HG03135 (cell line): ENCODE data around the gene STMP1.
"Not testable (repeated sequence)": the region's sequence is repeated elsewhere in the genome, so short reads cannot be mapped to it uniquely, and the experiment has no call there.

ENCODE experiments used
- ATAC-seq: cut with Tn5 transposase; IDR thresholded peaks from one replicate; pipeline ENCODE4 v1.9.1; 2021; ENCODE audit warnings: mild to moderate bottlenecking, moderate library complexity; ENCODE audit not compliant: unreplicated experiment

Gene STMP1

DNA sequence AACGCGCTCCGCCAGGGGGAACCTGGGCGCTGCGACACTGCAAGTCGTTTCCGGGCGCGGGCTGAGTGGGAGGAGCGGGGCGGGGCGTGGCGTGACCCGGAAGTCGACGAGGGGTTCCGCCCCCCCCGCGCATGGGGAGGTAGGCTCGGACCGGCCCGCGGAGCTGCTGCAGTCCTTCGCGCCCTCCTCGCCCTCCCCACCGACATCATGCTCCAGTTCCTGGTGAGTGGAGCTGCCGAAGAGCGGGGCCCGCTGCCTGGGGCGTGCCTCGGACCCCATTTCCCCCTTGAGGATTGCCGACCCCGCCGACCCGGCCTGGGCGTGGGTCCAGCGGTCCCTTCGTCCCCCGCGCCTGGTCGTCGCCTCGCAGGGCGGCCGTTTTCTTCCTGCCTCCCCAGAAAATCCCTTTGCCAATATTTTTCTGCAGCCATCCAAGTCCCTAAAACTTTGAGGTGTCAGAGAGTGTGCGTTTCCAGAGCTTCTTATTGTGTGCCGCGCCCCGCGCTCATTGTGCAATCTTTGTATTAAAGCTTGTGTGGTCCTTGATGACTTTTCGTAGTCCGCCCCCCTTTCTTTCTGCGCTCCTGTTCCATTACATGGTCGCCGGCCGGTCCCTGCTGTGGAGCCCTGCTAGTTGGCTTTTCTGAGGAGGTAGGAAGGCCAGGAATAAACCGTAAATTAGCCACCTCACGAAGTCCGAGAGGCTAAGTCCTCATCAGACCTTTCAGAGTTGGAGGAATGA lies at the start of gene STMP1:
STMP1 (plus strand) TSS at position 142 of the 742 bp plus-strand sequence.
- peak; percentile 96 for ATAC-seq

DNA sequence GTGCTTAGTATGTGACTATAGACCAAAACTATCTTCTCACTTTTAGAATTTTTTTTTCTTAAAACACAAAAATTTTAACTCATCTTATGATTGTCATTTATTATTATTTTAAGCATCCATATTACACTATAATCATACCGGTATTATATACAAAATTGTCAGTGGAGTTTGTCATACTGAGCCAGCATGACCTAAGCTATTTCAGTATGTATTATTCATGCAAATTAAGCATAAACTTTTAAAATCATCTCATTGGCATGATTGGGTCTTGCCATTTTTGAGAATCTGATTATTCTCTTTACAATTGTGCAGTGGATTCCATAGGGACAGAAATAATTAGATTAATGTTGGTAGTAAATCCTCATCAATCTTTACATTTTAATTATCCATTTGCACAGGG lies 46.2 kb upstream of the STMP1 start:
- ATAC-seq: no peak

DNA sequence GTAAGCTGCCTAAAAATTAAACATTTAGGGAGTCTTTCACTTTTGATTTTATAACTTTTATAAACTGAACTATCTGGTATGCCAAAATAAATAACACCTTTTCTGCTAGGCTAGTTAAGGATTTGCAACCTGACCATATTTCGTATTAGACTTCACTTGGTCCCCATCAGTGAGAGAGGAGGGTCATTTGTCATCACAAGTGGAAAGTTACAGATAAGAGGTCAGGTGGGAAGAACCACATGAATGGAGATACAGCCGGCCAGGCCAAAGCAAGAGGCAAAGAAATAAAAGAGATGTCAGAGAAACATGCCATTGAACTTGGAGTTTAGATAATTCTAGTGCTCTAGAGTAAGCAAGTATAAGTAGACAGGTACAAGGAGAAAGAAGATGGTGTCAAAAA lies 44.5 kb upstream of the STMP1 start:
- no peak for ATAC-seq

DNA sequence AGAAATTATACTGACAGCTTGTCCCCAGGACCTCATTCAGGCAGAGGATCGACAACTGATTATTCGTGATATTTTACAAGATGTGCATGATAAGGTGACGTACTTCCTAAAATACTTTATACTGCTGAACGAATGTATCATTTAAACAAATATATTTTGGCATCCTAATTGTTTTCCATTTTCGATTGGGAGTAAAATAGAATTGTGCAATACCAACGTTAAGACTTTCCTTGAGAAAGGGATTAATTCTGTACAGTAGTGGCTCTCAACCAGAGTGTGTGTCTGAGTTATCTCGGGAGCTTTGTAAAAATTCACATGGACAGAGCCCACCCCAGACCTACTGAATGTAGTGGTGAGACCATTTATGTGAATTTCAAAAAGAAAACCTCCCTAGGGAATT lies 43.8 kb upstream of the STMP1 start:
- ATAC-seq: no peak

DNA sequence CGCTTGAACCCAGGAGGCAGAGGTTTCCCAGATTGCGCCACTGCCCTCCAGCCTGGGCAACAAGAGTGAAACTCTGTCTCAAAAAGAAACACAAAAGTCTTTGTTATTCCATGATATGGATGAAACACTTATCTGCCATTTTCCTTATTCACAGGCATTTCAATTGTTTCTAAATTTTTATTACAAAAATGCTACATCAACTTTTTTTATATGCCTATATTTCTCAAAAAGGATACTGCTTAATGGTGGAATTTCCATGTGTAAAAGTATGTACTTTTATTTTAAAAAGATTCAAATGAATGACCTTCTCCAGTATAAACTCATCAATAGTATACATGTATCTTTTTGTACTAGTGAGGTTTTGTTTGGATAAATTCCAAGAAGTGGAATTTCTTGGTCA lies 41.9 kb upstream of the STMP1 start:
- no peak for ATAC-seq

DNA sequence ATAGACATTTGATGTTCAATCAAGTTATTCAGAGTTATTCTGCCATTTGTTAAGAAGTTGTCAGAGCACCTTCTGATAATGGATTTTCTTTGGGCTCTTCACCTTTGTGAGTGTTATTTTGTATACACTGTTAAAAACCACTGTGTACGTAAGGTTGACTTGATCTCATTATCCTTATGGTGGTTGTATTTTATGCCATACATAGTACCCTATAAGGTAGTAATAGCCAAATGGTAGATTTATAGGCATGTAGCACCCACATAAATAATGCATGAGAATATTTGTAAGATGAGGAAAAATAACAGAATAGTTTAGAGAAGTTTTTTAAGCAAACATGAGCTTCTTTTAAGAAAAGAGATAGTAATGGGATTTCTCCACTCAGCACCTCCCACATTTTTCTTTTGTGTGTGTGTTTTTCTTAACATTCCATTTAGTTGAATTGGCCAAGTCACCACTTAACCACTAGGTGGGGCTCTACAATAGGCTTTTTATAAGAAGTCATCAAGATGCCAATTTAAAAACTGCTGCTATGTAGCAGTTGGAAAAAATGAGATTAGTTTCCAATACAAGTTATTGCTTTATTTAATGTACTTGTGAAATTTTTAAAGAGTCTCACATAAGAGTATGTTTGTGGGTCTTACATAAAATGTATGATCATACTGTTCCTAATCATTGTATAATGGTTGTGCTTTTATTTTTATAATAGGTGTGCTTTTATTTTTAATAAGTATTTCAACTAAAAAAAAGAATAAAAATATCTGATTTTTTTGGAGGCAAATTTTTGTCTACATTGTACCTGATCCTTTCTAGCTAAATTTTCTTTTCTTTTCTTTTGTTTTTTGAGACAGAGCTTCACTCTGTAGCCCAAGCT lies 41.1 kb upstream of the STMP1 start:
- no peak for ATAC-seq

DNA sequence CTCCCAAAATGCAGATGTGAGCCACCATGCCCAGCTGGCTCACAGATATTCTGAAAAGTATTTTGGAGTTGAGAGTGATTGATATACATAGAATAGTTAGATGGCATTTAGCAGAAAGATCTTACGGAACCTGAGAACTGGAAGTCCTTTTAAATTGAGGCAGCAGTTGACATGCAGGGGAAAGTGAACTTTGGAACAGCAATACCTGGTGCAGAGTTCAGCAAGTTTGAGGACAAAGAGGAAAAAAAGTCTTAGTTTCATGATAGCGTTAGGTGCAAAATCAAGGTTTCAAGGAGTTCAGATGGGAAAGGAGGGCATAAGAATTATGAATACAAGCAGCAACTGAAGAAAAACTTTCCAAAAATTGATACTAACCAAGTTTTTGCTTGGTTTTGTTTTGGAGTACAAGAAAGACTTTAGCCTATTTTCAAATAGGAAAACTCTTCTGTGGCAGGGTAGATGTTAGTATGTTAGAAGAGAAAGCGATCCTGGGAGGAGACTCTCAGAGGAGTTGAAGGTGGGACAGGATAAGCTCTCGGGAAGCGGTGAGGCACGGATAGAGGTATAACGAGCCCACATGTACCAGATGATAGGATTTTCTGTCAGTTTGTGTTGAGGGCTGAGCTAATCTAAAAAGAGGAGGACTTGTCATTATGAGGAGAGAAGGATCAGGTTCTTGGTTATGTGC lies 28.0 kb upstream of the STMP1 start:
- ATAC-seq: no peak

DNA sequence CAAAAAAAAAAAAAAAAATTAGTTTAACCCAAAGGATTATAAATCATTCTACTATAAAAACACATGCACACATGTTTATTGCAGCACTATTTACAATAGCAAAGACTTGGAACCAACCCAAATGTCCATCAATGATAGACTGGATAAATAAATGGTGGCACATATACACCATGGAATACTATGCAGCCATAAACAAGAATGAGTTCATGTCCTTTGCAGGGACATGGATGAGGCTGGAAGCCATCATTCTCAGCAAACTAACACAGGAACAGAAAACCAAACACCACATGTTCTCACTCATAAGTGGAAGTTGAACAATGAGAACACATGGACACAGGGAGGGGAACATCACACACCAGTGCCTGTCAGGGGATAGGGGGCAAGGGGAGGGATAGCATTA lies 22.6 kb upstream of the STMP1 start:
- ATAC-seq: not testable (repeated sequence)

DNA sequence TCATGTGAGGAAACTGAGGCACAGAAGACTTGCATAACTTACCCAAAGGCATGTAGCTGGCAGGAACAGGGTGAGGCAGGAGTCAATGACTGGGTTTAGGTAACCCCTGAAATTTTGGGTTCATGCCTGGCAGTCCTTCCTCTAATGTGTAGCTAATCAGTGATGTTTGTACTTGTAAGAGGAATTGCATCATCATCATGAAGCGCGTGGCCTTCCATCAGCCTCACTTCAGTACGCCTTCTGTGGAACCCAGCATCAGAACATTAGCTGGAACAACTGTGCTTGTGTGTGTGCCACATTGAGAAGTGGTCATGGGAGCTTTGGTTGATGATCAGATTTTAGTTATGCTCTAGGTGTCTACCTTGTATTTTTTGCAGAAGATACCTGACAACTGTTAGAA lies 18.2 kb upstream of the STMP1 start:
- no peak for ATAC-seq

DNA sequence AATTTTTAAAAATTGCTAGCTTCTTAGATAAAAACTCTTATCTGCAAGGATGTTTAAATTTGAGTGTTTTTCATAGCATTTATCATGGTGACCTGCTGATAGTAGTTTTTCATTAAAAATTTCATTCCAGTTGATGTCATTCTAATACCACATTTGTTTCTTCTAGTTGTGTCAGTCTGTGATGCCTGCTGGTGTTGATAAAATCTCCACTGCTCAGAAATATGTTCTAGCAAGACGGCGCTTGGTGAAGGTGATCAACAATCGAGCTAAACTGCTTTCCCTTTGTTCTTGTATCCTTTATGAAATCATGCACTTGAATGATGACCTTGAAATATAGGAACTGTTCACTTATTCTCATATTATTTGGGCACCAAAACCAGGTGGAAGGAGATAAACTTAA lies 17.6 kb upstream of the STMP1 start:
- ATAC-seq: no peak

DNA sequence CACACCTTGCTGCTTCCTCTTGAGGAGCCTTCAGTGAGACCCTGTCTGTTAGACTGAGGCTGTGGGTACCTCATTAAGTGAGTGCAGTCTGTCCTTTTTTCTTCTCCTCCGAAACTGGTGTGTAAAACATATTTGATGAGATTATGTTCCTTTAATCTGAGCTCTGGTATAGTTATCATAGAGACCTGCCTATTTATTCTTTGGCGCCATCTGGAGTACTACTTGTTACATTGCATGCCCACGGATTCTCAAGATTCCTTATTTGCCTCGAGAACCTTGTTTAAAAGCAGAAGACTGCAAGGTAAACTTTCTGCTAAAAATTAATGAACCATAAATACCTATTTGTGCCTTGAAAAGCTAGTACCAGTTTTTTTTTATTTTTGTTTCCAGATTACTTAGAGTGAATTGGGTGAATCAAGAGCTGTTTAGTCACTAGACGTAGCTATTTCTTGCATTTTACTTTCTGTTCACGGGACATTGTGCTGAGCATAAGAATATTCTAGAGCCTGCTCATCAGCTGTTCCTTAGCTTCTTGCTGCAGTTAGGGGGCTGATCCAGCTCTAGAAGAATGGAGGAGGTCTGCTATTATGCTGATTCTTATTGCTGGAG lies 16.9 kb upstream of the STMP1 start:
- no peak for ATAC-seq

DNA sequence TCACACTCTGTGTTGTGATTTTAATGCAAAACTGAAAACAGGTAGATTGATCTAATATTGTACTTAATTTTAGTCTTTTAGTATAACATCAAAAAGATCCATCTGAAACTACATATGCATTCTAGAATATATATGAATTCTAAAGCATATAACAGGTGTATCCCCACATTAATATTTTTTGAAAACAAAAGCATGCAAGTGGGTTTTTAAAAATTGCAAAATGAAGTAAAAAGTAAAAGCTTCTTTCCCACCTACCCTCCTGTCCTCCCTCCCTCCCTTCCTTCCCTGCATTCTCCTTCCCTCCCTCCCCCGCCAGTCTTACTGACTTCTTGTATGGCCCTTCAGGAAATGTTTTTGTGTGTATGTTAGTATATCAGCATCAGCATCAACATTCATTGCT lies 14.6 kb upstream of the STMP1 start:
- no peak for ATAC-seq

DNA sequence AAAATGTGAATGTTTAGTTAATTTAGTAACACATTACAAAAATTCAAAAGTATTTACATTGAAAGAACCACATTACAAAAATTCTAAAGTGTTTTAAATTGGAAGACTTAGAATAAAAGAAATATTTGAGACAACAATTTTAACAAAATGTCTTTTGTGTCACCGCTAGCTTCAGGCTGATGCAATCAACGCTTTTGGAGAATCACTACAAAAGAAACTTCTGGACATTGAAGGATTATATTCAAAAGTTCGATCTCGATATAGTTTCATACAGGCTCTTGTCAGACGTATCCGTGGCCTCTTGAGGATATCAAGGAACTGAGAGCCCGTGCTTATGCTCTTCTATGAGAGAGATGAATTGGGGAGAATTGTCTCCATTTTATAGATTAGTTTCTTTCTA lies 14.1 kb upstream of the STMP1 start:
- no peak for ATAC-seq

DNA sequence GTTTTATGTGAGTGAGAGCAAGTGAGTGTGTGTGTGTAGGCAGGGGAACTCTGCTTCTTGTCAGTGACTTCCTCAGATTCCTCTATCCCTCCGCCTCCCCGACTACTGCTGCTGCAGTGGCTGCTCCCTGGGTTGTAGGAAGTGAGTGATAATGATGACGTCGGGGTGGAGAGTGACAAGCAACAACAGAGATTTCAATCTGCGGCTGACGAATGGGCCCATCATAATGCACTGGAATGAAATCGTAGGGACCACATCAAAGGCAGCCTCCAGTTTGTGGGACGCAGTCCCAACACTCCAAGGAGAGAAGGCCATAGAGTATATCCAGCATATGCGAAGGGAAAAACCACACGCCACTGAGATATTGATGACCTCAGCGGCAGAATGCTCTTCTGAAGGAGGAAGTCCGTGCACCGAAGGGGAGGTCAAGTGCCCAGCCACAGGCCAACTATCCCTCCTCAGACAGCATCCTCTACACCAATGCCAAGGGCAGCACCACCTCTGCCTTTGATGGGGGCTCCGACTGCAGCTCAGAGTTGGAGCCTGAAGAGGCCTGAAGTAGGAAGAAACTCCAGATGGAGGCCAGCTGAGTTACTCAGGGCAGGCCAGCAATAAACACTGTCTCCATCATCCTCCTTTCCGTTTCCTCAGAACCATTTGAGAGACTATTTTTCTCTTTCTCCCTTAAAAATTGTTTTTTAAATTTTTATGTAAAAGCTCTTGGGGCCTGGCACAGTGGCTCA lies 11.3 kb upstream of the STMP1 start:
- no peak for ATAC-seq

DNA sequence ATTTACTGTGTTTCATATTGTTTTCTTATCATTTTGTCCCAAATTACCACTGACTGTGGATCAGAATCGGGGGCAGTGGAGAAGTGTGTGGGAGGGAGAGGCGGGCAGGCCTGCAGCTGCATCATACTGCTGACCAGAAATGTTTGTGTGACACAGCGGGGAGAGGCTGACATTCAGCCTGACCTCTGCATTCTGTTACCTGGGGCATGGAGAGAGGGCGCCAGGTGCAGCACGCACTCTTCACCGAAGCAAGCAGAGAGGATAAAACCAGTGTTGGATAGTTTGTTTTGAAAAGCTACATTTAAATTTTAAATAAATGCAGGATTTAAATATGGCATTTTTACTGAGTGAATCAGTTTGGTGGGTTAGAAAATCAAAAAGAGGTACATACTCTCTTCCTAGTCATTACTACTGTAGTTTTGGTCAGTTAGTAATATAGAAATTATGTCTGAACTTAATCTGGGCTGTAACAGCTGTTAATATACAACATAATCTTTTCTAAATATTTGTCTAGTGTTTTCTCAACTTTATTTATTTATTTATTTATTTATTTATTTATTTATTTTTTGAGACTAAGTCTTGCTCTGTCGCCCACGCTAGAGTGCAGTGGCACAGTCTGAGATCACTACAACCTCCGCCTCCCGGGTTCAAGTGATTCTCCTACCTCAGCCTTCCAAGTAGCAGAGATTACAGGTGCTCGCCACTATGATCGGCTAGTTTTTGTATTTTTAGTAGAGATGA lies 8.8 kb upstream of the STMP1 start:
- no peak for ATAC-seq

DNA sequence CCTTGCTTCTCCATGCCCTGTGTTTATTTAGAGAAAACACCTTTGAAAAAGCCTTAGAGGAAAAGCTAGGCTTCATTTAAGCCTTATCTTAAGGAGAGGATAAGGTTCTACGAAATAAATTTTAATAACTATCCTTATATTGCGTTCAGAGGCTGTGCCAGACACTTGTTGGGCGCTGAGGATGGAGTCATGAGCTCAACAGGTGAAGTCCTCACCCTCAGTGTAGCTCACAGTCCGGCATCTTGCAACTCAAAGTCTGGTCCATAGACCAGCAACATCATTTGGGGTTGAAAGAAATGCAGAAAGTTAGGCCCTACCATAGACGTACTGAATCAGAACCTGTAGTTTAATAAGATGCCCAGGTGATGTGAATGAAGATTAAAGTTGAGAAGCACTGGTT lies 3.8 kb upstream of the STMP1 start:
- no peak for ATAC-seq

DNA sequence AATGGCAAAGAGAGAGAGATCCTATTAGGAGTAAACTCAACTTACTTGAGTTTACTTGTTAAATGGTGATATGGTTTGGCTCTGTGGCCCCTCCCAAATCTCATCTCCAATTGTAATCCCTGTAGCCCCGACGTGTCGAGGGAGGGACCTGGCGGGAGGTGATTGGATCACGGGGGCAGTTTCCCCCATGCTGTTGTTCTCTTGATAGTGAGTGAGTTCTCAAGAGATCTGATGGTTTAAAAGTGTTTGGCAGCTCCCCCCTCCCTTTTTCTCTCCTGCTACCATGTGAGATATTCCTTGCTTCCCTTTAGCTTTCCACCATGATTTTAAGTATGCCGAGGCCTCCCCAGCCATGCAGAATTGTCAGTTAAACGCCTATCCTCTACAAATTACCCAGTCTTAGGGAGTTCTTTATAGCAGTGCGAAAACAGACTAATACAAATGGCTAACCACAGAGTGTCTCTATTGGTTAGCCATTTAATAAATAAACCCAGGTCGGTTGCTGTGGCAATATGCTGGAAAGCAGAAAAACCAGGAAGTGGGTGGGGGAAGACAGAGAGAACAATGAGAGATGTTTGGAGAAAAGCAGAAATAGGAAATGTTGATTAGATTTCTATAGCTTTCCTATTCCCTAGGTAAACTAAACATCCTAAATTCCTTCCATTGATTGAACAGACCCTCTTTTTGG lies 3.0 kb upstream of the STMP1 start:
- ATAC-seq: no peak

DNA sequence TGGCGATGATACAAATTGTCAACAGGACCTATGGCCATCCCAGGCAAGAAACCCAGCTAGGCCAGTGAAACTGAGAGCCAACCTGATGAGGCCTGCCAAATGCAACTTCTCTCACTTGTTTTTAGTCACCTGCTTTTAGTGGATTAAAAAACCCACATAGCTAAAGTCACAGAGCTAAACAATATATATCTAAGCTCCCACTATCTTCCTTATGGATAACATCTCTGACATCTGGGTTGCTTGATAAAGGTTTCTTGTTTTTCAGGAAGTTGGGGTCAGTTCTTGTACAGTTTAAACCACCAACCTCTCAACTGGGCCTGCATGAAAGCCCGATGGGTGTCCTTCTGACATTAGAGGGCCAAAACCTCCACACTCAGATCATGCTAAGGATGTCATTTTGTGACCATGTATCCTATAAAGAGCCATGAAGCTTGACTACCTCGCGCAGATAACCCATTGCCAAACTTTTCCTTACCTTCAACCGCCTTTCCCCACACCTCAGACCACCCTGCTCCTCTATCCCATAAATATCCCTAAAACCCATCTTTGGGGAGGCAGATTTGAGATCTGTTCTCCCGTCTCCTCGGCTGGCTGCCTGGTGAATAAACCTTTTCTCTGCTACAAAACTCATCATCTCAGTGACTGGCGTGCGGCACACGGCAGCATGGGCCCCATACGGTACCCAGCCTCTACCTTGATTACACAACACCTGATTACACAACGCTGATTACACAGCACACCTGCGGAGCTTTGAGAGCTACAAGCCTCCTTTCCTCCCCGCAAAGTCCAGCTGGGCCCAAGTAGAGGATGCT lies 797 bp upstream of the STMP1 start:
- ATAC-seq: peak; percentile 2

DNA sequence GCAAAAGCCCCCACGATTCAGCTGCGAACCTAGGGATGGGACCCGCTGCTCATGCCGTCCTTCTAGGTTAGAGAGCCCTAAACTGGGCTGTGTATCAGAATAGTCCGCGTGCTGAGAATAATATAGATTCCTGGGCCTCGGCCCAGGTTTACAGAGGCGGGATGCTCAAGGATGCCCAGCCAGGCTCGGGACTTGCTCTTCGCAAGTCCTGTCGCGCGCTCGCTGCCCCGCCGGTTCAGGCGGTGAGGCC lies 266 bp upstream of the STMP1 start:
- ATAC-seq: no peak
